Fibroblast of mammary gland (primary cell): ENCODE data around the gene XYLT1.
A peak's percentile ranks its signal among the peaks of the same experiment; 100 is the strongest.

Experiments
- DNase-seq: peaks from one replicate; pipeline ENCODE4 v3.0.0-alpha.2; 2010; ENCODE audit warnings: low read depth
- H3K4me3 ChIP-seq: 2 replicates; pipeline ENCODE4 v1.5.1; 2011; ENCODE audit warnings: low read depth, mild to moderate bottlenecking, low read length, moderate library complexity; ENCODE audit not compliant: control insufficient read depth
- TF ChIP-seq, protein P1 (sequence below): conservative IDR thresholded peaks from 2 replicates; pipeline ENCODE4 v1.5.1; 2011; ENCODE audit warnings: low read depth, low read length, inconsistent platforms; ENCODE audit not compliant: control insufficient read depth, insufficient read depth

The XYLT1 gene

DNA sequence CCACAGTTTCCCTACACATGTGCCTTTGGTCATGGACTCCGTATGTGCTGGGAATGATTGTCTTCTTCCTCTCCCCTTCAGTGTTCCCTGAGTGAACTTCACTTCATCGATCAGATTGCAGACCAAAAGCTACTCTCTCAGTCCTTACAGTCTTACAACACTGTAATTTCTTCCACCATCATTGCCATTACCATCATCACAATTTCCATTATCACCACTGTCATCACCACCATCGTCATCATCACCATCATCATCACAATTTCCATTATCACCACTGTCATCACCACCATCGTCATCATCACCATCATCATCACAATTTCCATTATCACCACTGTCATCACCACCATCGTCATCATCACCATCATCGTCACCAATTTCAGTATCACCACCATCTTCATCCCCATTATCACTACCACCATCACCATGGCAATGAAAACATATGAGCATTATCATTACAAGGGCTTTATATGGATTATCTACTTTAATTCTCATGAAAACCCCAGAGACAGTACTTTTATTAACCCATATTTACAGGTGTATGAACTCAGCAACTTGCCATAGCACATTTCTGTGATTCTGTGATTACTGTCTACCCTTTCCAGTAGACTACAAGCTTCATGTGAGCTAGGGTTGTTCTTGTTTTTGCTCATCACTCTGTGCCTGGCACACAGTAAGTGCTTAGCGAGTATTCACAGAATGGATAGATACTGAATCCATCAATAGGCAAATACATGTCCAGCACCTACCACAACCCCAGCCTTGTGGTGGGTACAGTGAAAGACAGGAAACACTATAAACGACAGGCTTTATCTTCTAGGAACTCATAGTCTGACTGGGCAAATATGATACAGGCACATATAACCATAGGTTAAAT is 327.0 kb downstream of the XYLT1 start:
- H3K4me3 ChIP-seq = no peak overlapping the region
- no peak for DNase-seq
- TF ChIP-seq, protein P1, sequence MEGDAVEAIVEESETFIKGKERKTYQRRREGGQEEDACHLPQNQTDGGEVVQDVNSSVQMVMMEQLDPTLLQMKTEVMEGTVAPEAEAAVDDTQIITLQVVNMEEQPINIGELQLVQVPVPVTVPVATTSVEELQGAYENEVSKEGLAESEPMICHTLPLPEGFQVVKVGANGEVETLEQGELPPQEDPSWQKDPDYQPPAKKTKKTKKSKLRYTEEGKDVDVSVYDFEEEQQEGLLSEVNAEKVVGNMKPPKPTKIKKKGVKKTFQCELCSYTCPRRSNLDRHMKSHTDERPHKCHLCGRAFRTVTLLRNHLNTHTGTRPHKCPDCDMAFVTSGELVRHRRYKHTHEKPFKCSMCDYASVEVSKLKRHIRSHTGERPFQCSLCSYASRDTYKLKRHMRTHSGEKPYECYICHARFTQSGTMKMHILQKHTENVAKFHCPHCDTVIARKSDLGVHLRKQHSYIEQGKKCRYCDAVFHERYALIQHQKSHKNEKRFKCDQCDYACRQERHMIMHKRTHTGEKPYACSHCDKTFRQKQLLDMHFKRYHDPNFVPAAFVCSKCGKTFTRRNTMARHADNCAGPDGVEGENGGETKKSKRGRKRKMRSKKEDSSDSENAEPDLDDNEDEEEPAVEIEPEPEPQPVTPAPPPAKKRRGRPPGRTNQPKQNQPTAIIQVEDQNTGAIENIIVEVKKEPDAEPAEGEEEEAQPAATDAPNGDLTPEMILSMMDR = no peak

GRCh38 chr16:17138801-17139200 is 332.0 kb downstream of the XYLT1 start:
- peak; percentile 13 for DNase-seq
- TF ChIP-seq, protein P1 = no peak
- H3K4me3 ChIP-seq = no peak overlapping the region

DNA sequence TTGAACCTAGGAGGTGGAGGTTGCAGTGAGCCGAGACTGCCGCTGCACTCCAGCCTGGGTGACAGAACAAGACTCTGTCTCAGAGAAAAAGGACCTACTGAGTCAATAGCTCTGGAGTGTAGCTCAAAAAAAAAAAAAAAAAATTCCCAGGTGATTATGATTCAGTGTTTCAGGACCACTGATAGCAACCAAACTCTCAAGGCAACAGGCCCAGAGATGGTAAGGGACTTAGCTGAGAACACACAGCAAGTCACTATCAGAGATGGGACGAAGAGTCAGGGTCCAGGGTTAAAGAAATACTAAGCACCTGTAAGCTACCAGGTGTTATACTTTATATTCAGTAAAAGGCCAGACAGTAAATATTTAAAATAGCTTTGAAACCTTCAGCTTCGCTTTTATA is 335.3 kb downstream of the XYLT1 start:
- TF ChIP-seq, protein P1 = no peak
- no peak for DNase-seq

GRCh38 chr16:17134586-17134985 is 336.2 kb downstream of the XYLT1 start:
- TF ChIP-seq, protein P1 = no peak
- H3K4me3 ChIP-seq = no peak overlapping the region
- DNase-seq = no peak

More for the DNA sequence above, 335.3 kb downstream of the XYLT1 start:
- H3K4me3 ChIP-seq = no peak overlapping the region

DNA sequence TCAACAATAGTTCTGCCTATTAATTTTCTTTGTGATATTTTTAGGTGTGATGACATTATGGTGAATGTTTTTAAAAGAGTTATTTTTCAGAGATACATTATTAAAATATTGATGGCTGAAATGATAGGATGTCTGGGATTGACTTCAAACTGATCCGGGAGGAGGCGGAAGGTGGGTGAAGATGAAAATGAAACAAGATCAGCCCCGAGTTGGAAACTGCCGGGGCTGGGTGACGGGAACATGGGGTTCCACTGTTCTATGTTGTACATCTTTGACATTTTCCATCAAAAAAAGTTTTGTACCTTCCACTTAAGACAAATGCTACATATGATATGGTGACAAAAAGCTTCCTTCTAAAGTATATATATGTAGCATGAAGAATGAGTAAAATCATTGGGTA is 336.9 kb downstream of the XYLT1 start:
- no peak overlapping the region for H3K4me3 ChIP-seq
- TF ChIP-seq, protein P1 = no peak
- DNase-seq = no peak

GRCh38 chr16:17131351-17131750 is 339.4 kb downstream of the XYLT1 start:
- TF ChIP-seq, protein P1 = no peak
- no peak overlapping the region for H3K4me3 ChIP-seq
- no peak for DNase-seq

DNA sequence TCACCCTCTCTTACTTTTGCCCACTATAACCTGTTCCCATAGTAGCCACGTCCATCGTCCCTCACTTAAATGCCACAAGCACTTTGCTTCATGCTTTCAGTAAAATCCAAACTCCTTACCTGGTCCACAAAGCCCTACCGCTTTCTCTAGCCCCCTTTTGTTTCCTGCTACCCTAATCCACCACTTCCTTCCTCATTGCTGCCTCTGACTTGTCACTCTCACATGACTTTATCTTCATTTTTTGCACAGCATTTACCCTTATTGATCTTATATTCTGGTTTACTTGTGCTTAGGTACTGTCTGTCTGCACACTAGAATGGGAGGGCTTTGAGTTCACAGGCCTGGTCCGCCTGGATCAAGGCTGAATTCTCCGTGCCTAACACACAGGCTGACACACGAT is 340.0 kb downstream of the XYLT1 start:
- no peak overlapping the region for H3K4me3 ChIP-seq
- no peak for DNase-seq
- TF ChIP-seq, protein P1 = no peak
